Measurements from ENCODE around the gene ACTL8. TPM values are rescaled to one million over a fixed set of nuclear protein-coding genes. Genes with fewer than 3 reads are reported as not detected.

Gene ACTL8
- total RNA-seq, 1 donor from 2014 or later = not detected

DNA sequence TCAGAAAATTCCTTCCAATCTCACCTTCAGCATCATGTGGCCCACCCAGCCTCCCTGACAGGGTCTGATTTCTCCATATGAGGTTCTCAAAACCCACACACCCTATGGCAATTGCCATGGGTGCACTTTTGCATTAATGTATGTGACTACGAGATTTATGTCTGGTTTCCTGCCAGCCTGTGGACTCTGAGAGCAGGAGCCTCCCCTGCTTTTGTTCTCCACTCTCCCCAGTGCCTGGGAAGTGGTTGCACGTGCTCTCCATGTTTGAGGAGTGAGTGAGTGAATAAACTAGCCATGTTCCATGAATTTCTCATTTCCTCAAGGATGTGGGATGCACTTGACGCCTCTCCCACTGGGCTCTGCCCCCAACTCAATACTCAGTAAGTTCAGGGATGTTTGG is 91.2 kb downstream of the ACTL8 start:
- DNase-seq = no peak

DNA sequence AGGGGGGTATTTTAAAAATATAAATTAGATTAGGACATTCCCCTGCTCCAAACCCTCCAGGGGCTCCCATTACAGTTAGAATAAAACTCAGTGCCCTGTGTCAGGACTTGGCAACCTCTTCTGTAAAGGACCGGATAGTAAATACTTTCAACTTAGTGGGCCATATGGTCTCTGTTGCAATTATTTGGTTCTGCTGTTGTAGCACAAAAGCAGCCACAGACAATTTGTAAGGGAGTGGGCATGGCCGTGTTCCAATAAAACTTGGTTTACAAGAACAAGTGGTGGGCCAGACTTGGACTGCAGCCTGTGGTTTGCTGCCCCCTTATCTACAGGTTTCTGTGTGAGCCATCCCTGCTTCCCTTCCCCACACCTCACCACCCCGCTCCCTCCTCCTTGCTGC is 92.0 kb downstream of the ACTL8 start:
- DNase-seq = no peak

DNA sequence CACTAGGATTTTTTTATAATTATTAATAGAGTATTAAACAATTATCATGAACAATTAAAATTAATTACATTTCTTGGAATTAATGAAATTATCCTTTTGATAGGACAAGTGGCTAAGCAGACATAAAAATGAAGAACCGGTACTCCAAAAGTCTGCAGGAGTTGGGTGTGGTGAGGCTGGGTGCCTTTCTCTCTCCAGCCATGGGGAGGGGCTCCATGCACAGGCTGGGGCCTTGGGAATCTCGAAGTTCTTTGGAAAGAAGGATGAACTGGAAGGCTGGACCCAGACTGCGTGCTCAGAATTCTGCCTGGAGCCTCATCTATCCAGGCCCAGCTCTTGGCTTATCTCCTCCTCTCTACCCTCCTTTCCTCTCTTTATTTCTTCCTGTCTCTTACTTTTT is 94.1 kb downstream of the ACTL8 start:
- no peak for DNase-seq

DNA sequence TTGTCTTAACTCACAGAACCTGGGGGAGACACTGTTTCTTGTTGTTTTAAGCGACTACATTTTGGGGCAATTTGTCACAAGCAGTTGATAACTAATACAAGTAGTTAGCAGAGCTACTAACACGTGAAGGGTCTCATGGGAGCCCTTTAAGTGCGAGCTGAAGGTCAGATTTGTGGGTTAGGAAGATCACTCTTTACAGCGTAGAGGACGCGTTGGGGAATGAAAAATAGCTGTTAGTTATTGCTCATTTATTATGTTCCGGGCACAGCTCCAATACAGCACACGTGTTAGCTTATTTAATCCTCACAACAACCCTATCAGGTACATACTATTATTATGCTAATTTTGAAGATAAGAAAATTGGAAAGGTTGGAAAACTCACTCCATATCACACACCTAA is 95.9 kb downstream of the ACTL8 start:
- no peak for DNase-seq

DNA sequence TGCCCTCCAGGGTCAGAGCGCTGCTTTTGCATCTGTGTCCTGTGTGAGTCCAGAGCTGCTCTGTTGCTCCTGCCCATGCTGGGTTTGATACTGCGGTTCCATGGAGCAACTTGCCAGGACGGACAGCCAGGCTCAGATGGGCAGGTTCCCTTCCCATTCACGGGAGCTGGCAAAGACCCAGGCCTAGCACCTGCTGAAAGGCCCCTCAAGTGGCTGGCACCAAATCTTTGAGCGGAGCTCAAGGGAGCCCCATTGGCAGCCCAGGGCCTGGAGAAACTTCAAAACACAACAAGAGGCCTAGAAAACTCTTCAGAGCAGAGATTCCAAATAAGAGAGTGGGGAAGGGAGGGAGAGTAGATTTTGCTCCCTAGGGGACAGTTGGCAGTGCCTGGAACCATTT is 97.2 kb downstream of the ACTL8 start:
- no peak for DNase-seq

DNA sequence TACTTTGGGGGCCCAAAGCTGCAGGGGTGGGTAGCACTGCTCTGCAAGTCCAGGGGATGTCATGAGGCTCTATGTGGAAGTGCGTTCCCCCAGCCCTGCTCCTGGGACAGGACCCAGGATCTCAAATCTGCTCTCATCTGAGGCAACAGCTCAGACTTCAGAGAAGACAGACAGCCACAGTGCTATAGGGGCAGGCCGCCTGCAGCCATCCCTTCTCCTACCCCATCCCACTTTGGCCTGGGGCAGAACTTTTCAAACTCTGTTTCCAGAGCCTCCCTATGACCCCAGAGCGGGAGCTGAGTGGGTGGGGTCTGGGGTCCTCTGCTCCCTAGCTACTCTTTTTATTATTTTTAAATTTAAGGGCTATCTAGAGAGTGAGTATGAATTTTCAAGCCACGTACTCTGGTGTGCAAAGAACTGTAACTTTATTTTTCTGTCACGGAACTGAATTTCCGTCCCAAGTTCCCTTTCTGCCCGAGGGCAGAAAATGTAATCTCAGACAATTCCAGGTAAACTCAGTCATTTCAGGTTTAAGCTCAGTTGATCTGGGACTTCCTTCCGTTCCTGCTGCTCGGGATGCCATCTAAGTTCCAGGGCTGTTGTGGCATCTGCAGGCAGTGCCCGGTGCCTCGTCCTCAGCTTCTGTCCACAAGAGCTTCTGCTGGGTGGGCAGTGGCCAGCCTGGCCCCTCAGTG is 98.3 kb downstream of the ACTL8 start:
- DNase-seq = no peak

DNA sequence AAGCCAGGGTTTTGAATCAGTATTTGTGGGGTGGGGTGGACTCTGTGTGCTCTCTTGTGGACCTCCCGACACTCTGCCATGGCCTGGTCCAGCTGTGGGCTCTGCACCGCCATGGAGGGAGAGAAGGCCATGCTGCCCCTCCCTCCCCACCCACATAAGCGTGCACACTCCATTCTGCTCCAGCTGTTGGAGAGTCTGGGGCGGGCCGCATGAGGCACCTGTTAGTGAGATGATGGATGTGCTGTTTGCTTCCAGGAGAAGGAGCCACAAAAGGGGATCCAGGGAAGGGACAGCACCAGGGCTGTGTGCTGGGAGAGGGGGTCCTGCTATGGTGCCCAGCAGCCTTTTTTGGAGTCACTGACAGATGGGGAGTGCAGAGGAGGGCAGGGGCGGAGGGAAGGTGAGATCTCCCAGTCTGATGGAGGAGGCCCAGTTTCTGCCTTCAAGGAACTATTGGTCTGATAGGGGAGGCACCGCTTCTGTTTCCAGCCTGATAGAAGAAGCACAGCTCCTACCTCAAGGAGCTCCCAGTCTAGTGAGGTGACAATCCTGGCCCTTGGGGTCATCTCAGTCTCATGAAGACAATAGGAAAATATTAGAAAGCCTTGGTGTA is 101.5 kb downstream of the ACTL8 start:
- no peak for DNase-seq

DNA sequence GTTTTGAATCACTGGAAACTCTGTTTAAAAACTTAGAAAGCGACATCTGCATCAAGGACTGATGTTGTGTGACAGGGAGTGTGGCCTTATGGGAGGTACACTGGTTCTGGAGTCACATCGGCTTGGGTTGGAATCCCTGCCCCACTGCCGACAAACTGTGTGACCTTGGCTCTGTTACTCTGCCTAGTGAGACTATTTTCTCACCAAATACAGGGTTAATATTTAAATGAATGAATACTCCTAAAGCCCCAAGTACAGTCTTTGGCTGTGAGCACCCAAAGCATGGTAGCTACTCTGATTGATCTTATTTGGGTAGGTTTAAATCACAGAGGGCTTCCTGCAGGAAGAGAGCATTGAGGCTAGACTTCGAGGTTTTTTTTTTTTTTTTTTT is 102.0 kb downstream of the ACTL8 start:
- DNase-seq = no peak

DNA sequence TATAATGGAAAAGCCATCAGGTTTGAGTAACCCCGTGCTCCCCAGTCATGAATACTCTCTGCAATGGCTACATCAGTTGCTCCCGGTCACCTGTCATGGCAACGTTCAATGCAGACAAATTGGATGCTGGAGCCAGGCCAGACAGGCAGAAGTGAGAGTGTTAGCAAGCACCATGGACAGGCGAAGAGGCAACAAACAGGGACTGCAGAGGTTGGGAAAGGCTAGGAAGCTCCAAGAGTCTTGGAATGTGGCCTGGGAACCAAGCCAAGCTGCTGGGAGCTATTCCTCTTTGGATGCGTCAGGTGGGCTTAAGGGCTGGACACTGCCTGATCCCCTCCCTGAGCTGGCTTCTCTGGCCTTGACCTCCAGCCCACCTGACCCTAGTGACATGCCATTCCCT is 102.9 kb downstream of the ACTL8 start:
- DNase-seq = no peak

DNA sequence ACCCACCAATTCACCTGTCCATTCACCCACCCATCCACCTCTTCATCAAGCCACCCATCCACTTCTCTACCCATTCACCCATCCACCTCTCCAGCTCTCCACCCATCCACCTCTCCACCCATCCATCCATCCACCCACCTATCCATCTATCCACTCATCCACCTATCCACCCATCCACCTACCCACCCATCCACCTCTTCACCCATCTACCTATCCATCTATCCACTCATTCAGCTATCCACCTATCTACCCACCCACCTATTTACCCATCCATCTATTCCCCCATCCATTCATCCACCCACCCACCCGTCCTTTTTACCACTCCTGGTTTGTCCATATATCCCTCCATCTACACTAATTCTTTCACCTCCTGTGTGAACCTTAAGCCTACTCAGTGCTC is 105.7 kb downstream of the ACTL8 start:
- no peak for DNase-seq

DNA sequence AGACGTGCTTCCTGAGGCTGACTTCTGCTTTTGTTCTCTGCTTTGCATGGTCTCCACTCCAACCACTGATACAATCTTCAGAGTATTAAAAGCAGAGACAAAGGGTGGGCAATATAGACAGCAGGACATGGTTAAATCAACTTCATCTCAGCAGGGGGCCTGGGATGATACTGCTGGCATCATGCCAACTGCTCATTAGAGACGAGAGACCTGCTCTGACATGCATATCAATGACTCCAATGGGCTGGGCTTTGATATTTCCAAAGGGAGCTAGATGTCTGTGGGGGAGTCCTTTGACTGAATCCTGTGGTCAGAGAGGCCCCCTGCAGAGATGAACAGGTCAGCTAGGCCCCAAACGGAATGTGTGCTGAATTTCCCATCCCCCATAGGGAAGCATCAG is 106.6 kb downstream of the ACTL8 start:
- DNase-seq = no peak

DNA sequence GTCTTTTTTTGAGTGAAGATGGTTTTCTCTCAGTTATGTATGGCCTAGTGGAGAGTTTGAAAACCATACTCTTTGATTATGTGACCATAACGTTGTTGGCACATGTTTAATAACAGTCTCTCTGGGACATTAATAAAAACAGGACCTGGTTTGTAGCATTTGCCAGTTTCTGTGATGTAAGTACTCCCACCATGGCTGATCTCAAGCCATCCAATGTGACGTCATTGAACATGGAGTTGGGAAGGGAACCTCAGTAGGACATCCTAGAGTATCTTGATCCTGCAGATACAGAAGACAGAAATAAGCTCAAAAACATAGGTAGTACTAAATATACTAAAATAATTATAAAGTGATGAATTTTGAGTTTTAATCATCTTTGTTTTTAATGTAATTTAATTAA is 107.0 kb downstream of the ACTL8 start:
- DNase-seq = no peak

DNA sequence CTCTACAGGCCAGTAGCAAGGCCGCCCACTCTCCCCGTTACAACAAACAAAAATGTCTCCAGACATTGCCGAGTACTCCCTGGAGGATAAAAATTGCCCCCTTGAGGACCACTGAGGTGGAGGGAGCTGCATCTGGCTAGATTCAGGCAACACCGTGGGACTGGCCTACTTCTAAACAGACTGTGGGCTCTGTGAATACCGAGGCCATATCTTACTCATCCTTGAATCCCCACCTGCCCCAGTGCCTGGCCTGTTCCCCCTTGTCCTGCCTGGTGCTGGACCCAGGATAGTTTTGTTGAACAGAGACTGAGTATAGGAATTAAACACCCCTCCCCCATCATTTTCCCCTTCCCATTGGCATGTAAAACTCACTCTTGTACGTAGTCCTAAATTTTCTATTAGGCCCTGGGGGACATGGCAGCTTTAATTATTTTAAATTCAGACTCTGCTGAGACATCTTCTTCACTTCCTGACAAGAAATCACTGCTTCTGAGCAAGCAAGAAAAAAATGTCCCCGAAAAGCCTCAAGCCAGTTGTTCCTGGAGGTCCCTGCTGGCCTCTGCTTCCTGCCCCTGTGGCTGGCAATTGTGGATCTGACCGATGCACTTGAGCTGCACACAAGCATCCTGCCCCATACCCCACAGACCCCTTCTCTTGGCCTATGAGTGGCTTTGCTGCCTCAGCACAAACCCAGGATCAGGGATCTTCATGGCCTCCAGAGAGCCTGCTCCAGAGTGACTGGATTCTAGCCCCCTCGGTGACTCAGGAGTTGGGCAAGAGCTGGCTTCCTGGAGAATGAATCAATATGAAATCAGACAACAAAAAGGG is 111.0 kb downstream of the ACTL8 start:
- no peak for DNase-seq

DNA sequence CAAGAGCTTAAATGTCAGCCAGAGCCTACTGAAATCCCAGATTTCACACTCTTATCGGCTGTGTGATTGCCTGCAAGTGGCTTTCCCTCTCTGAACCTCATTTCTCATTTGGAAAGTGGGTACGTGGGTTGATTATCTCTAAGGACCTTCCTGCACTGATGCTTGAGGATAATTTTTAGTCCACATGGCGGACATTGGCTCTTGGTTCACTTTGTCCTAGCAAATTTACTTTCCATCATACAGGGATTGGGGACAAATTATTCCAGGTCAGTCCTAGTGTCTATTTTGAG is 111.6 kb downstream of the ACTL8 start:
- no peak for DNase-seq

DNA sequence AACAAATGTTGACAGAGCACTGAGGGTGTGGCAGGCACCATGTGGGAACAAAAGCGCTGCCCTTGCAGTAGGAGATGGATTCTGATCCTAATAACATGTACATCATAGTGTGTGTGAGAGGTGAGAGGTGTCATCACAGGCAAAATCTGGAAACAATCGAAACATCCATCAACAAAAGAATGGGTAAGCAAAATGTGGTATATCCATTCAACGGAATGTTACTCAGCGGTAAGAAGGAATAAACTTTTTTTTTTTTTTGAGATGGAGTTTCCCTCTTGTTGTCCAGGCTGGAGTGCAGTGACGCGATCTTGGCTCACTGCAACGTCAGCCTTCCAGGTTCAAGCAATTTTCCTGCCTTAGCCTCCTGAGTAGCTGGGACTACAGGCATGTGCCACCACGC is 112.3 kb downstream of the ACTL8 start:
- DNase-seq = no peak

DNA sequence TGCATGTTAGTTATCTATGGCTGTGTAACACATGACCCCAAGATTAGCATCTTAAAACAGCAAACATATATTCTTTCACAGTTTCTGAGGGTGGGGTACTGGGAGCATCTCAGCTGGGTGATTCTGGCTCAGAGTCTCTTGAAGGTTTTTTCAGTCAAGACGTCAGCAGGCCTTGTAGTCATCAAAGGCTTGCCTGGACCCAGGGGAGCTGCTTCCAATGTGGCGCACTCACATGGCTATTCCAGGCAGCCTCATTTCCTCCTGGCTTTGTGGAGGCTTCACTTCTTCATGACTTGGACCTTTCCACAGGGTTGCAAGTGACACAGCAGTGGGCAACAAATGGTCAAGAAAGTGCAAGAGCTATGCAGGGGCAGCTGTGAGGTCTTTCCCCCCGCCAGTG is 114.7 kb downstream of the ACTL8 start:
- DNase-seq = no peak

DNA sequence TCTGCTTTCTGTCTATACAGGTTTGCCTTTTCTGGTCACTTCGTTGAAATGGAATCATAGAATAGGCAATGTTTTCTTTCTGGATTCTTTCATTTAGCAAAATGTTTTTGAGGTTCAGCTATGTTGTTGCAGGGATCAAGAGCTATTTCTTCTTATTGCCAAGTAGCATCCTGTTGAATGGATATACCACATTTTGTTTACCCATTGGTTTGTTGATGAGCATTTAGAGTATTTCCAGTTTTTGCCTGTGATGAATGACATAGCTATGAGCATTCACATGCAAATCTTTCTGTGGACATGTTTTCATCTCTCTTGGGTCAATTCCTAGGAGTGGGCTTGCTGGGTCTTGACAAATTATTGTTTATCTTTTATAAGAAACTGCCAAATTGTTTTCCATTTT is 115.5 kb downstream of the ACTL8 start:
- no peak for DNase-seq

DNA sequence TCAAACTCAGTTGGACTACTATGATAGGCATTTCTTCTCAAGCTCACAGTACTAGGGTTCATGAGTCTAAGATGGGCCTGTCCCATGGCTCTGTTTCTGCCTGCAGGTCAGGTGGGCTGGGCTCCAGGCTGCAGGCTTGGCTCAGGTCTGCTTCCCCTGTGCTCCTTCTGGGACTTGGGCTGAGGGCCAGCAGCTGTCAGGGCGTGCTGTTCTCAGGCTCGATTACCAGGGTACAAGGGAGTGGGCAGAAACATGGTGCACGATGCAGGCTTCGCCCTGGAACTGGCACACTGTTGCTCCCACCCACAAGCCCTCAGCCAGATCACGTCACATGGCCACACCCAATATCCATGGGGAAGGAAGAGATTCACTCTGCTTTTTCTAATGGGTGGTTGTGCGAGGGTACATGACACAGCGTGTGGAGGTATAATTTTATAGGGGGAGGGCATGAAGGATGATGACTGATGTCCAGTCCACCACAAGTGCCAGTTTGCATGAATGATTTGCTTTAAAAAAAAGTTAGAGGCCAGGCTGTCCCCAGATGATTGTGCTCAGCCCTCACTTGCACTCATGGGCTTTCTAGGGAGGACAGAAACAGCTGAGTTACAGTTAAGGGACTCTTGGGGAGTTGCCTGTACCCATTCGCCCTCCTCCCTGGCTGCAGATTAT is 118.0 kb downstream of the ACTL8 start:
- DNase-seq = no peak

DNA sequence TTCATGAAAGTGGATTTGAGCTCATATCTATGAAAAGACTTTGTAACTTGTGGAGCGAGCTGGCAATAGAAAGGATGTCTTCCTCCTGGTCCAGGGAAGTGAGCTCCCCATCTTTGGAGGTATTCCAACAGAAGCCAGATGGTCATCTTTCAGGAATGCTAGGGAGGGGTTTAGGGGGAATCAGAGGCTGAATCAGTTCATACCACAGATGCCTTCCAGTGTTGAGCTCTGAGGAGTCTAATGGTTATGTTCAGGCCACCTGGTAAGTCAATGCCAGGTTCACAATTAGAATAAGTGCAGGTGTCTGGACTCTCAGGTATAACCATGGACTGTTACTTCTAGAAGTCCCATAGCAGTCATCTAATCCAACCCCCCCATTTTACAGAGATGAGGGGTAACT is 119.1 kb downstream of the ACTL8 start:
- no peak for DNase-seq

DNA sequence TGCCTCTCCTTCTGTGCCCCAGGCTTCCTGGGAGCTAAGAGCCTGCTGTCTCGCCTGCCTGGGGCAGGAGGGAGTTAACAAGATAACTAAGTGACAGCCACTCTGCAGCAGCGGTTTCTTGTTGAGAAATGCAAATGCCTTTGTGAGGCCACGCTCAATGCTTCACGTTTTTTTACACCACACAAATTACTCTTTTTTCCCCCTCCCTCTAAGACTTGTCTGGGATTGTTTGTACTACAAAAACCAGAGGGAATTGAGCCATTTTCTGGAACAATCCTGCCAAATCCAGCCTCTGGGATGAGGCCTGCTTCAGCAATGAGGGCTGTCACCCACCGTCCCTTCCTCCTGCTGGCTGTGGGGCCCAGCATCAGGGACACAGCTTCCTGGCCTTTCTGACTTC is 119.6 kb downstream of the ACTL8 start:
- DNase-seq = no peak

DNA sequence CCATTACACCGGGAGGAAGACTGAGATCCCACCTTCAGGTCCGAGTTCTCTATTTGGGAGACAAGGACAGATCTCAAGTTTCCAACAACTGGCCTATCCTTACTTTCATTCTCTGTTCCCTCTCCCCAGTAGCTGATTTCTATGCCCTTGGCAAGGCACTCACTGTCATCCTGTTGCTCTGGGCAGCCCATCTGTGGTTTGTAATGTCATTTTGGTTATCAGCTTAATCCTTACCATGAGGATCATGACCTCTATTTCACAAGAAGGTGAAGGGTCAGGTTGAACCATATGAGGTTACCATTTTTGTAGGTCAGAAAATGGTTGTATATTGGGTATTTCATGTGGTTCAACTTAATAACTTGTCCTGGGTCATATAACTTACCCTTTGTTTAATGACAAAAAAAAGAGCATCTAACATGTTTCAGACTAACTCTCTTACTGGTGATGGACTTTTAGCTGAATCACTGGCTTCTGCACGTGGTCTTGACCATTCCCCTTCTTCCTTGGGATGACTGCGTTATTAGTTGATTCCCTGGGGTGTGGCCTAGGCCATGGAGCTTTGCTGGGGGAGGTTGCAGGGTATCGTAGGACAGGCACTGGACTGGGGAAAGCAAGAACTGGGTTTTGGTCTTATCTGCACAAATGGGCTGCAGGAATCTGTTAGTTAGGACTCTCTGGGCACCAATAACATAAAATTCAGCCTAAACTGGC is 120.2 kb downstream of the ACTL8 start:
- no peak for DNase-seq

DNA sequence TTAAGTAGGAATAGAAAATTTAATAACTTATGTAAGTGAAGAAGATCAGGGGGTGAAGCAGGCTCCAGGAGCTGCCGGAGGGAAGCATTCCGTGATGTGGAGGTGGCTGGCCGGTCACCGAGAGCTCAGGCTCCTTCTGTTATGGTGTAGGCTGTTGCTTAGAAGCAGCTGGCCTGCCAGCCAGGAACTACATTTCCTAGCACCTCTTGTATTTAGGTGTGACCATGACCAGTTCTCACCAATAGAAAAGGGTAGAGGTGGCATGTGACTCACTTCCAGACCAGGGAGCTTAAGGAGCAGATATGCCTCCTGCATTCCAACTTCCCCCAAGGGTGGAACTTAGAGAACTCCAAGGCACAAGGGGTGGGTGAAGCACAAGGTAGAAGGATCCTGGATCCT is 120.7 kb downstream of the ACTL8 start:
- no peak for DNase-seq

Measured in occipital lobe (tissue), 2 donors.